Lower lobe of right lung (tissue), 2 donors: ENCODE data around the gene BPIFB4. TPM values are rescaled to one million over a fixed set of nuclear protein-coding genes. Genes with fewer than 3 reads are reported as not detected.
"Not testable (repeated sequence)": the region's sequence is repeated elsewhere in the genome, so short reads cannot be mapped to it uniquely, and the experiment has no call there.

Experiments used
- ATAC-seq, 2 donors: fragments of 200-7000 bp; cut with Tn5 transposase; one replicate each; pipeline ENCODE4 v1.9.1; 2020 to 2022; ENCODE audit warnings: mild to moderate bottlenecking in 2 of 2, moderate library complexity in 2 of 2
- DNase-seq: peaks from one replicate; pipeline ENCODE4 v3.0.0-alpha.2; 2020
- H3K27ac ChIP-seq: fragments of 200-600 bp; one replicate; pipeline ENCODE4 v1.8.0; 2022
- H3K27me3 ChIP-seq: fragments of 200-600 bp; one replicate; pipeline ENCODE4 v1.8.0; 2022; ENCODE audit warnings: low read depth
- H3K36me3 ChIP-seq: fragments of 200-600 bp; one replicate; pipeline ENCODE4 v1.8.0; 2022; ENCODE audit warnings: mild to moderate bottlenecking
- H3K4me1 ChIP-seq: fragments of 200-600 bp; one replicate; pipeline ENCODE4 v1.8.0; 2022
- H3K4me3 ChIP-seq: fragments of 200-600 bp; one replicate; pipeline ENCODE4 v1.8.0; 2022; ENCODE audit warnings: mild to moderate bottlenecking
- H3K9me3 ChIP-seq: fragments of 200-600 bp; one replicate; pipeline ENCODE4 v1.8.0; 2022
- intact Hi-C: fragments of 100-400 bp; cut with DNase I; formaldehyde crosslinking; loops from one replicate; pipeline ENCODE4 v1.11.0; 2022
- total RNA-seq: library from RNA; stranded (reverse); fragmentation: NEBNext Ultra II Directional; extraction: Animal tissue kit (Norgen Biotek cat#: 25700); gene quantifications from one replicate; pipeline ENCODE4 v1.2.1, GENCODE V29; 2021
- TF ChIP-seq, protein P1 (sequence below): fragments of 200-600 bp; IDR thresholded peaks from one replicate; pipeline ENCODE4 v1.8.0; 2022; ENCODE audit warnings: antibody characterized with exemption, mild to moderate bottlenecking
- donor health status: DM: no; HTN: yes; CAD: no; lungs with severe emphysema.

BPIFB4 gene
- total RNA-seq, 1 donor from 2014 or later, result not detected

DNA sequence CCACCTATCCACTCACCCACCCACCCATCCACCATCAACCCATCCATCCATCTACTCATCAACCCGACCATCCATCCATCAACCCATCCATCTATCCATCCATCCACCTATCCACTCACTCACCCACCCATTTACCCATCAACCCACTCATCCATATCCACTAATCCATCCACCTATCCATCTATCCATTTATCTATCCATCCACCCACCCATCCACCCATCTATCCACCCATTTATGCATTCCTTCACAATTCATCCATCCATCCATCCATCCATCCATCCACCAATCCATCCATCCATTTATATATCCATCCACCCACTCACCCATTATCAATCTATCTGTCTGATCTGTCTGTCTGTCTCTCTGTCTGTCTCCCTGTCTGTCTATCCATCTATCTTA, 14.1 kb downstream of the BPIFB4 start:
- ATAC-seq (no peak), DNase-seq (no peak)

DNA sequence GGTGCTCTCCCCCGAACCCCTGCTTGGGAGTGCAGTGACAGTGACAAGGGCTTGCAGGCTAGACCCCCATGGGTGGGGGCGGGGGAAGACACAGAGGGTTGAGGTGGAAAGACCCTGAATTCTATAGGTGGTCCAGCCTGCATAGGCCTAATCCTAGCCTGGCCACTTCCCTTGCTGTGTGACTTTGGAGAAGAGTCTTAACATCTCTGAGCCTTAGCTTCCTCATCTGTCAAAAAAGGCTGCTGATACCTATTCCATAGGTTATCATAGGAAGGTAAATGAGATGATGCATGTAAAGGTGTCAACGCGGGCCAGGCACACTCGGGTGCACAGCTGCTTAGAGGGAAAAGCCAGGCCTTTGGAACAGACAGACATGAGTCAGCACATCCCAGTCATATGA, 15.8 kb downstream of the BPIFB4 start:
- ATAC-seq (no peak), DNase-seq (no peak)
- Histone ChIP-seq H3K36me3 (no peaks in the 10 kb centered on the region), H3K27ac (no peak overlapping the region), H3K4me1 (no peaks in the 10 kb centered on the region), H3K27me3 (peaks cover 4% of the 10 kb centered on the region), H3K9me3 (no peaks in the 10 kb centered on the region), H3K4me3 (no peak overlapping the region)
- TF ChIP-seq, protein P1, sequence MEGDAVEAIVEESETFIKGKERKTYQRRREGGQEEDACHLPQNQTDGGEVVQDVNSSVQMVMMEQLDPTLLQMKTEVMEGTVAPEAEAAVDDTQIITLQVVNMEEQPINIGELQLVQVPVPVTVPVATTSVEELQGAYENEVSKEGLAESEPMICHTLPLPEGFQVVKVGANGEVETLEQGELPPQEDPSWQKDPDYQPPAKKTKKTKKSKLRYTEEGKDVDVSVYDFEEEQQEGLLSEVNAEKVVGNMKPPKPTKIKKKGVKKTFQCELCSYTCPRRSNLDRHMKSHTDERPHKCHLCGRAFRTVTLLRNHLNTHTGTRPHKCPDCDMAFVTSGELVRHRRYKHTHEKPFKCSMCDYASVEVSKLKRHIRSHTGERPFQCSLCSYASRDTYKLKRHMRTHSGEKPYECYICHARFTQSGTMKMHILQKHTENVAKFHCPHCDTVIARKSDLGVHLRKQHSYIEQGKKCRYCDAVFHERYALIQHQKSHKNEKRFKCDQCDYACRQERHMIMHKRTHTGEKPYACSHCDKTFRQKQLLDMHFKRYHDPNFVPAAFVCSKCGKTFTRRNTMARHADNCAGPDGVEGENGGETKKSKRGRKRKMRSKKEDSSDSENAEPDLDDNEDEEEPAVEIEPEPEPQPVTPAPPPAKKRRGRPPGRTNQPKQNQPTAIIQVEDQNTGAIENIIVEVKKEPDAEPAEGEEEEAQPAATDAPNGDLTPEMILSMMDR, result no peak
- intact Hi-C loops, result loop anchor here (10.0 kb wide), 1 partner anchor 190 kb away; no protein-coding TSS in a partner anchor

More for the DNA sequence above, 14.1 kb downstream of the BPIFB4 start:
- Histone ChIP-seq H3K9me3 (no peaks in the 10 kb centered on the region), H3K27me3 (peaks cover 4% of the 10 kb centered on the region), H3K4me1 (no peaks in the 10 kb centered on the region), H3K4me3 (no peak overlapping the region), H3K27ac (no peak overlapping the region), H3K36me3 (no peaks in the 10 kb centered on the region)
- intact Hi-C loops, result loop anchor here (10.0 kb wide), 1 partner anchor 189 kb away; no protein-coding TSS in a partner anchor
- TF ChIP-seq, protein P1, result no peak

DNA sequence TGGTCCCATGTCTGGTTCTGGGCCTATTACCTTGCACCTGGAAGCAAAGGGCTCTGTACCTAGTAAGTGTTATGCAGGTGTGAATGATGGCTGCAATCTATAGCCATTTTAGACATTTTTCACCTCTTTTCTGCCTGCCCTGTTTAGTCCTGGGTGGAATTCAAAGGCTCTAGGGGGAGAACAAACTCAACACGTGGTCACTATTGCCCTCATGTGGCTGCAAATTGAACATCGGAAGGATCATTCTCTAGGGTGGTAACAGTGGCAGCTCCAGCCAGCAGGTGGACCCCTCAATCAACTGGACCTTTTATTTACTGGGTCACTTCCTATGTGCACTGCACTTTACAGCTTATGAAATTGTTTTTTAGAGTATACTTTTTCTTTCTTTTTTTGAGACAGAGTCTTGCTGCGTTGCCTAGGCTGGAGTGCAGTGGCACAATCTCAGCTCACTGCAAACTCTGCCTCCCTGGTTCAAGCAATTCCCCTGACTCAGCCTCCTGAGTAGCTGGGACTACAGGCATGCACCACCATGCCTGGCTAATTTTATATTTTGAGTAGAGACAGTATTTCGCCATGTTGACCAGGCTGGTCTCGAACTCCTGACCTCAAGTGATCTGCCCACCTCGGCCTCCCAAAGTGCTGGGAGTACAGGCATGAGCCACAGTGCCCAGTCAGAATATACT, 16.6 kb downstream of the BPIFB4 start:
- H3K4me1 ChIP-seq, H3K36me3 ChIP-seq, H3K9me3 ChIP-seq, H3K27ac ChIP-seq, H3K4me3 ChIP-seq, DNase-seq, H3K27me3 ChIP-seq: not testable (repeated sequence)
- intact Hi-C loops, result loop anchor here (10.0 kb wide), 1 partner anchor 191 kb away; no protein-coding TSS in a partner anchor
- peak; percentile 80 to 85 for ATAC-seq
- TF ChIP-seq, protein P1, result peak; percentile 61

DNA sequence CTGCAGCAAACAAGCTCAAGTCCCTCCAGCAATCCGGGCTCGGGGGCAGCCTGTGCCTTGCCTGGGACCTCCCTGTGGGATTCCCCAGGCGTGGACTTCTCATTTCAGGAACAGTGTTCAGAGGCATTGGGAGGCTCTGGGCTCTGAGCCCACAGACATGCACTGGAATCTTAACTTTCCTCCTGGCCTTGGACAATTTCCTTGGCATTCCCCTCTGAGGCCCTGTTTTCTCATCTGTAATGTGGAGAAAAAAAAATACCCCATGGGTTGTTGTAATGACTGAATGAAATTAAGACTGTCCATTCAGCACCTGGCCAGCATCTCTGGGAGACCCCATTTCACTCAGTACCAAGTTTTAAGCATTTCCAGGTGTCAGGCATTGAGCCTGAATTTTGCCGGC, 17.6 kb downstream of the BPIFB4 start:
- H3K9me3 ChIP-seq, result no peaks in the 10 kb centered on the region
- intact Hi-C loops, result loop anchor here (10.0 kb wide), 1 partner anchor 192 kb away; no protein-coding TSS in a partner anchor
- no peaks in the 10 kb centered on the region for H3K4me1 ChIP-seq
- TF ChIP-seq, protein P1, result no peak
- H3K36me3 ChIP-seq, result no peaks in the 10 kb centered on the region
- peaks cover 4% of the 10 kb centered on the region for H3K27me3 ChIP-seq
- ATAC-seq (peak in 1 of 2 donors; percentile 64), DNase-seq (no peak)
- no peak overlapping the region for H3K27ac ChIP-seq
- no peak overlapping the region for H3K4me3 ChIP-seq

DNA sequence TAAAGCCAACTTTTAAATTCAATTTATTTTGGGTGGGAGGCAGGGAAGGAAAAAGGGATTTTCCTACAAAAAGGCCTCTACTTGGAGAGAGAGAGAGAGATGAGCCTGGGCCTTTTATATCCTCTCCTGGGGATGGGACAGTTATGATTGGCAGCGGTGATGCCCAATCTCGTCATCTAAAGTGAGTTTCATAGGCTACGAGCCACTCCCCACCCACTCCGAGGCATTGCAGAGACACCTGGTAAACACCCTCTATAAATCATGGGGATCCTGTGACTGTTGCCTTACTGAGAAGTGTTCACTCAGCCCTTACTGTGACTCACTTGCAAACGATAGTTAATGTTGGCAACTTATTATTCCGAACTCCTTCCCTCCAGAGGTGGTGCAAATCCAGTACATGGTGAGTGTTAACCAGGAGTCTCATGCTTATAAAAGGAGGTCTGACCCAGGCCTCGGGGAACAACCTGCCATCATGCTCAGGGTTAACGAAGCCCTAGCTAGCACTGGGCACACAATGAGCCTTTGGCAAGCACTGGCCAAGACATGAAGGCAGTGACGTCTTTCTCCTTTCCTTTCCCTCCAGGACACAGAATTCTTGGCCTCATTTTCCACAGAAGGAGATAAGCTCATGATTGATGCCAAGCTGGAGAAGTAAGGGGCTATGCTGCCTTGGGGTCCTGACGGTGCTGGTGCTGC, 20.5 kb downstream of the BPIFB4 start:
- H3K27ac ChIP-seq, result no peak overlapping the region
- DNase-seq (no peak), ATAC-seq (no peak)
- H3K27me3 ChIP-seq, result peaks cover 4% of the 10 kb centered on the region
- intact Hi-C loops, result loop anchor here (10.0 kb wide), 1 partner anchor 195 kb away; no protein-coding TSS in a partner anchor
- H3K36me3 ChIP-seq, result no peaks in the 10 kb centered on the region
- H3K4me1 ChIP-seq, result no peaks in the 10 kb centered on the region
- H3K9me3 ChIP-seq, result no peaks in the 10 kb centered on the region
- TF ChIP-seq, protein P1, result no peak
- no peak overlapping the region for H3K4me3 ChIP-seq
